Trophoblast cell (in vitro differentiated cells and primary cell): ENCODE data around the gene FBXW4.
"Not testable (repeated sequence)": the region's sequence is repeated elsewhere in the genome, so short reads cannot be mapped to it uniquely, and the experiment has no call there.

Source experiments
- DNase-seq, 2 donors: peaks; one replicate each; pipeline ENCODE4 v3.0.0-alpha.2; 2016
- H2AFZ ChIP-seq: 2 replicates; pipeline ENCODE4 v1.6.1; 2013; ENCODE audit warnings: low read length, moderate library complexity, mild to moderate bottlenecking; ENCODE audit not compliant: insufficient read depth, poor library complexity
- H2AK5ac ChIP-seq: 2 replicates; pipeline ENCODE4 v1.6.1; 2013; ENCODE audit warnings: mild to moderate bottlenecking, low read length
- H2BK120ac ChIP-seq: 2 replicates; pipeline ENCODE4 v1.6.1; 2013; ENCODE audit warnings: low read length, mild to moderate bottlenecking, moderate library complexity; ENCODE audit not compliant: insufficient read depth, poor library complexity
- H2BK12ac ChIP-seq: 2 replicates; pipeline ENCODE4 v1.6.1; 2013; ENCODE audit warnings: mild to moderate bottlenecking, low read length, moderate library complexity
- H2BK5ac ChIP-seq: 2 replicates; pipeline ENCODE4 v1.6.1; 2013; ENCODE audit warnings: low read length, low read depth, moderate library complexity, mild to moderate bottlenecking; ENCODE audit not compliant: poor library complexity
- H3K14ac ChIP-seq: 2 replicates; pipeline ENCODE4 v1.6.1; 2013; ENCODE audit warnings: mild to moderate bottlenecking, low read length
- H3K18ac ChIP-seq: 2 replicates; pipeline ENCODE4 v1.6.1; 2013; ENCODE audit warnings: mild to moderate bottlenecking, low read length
- H3K23ac ChIP-seq: 2 replicates; pipeline ENCODE4 v1.6.1; 2013; ENCODE audit warnings: low read length
- H3K27ac ChIP-seq: 2 replicates; pipeline ENCODE4 v1.5.1; 2013; ENCODE audit warnings: low read depth, mild to moderate bottlenecking, inconsistent platforms, low read length, moderate library complexity
- H3K27me3 ChIP-seq: 2 replicates; pipeline ENCODE4 v1.6.1; 2013; ENCODE audit warnings: inconsistent platforms, mild to moderate bottlenecking, low read length, moderate library complexity; ENCODE audit not compliant: insufficient read depth
- H3K36me3 ChIP-seq, 2 experiments: 1 replicate in 1 of 2; 2 replicates in 1 of 2; pipeline ENCODE4 v1.6.1; 2013; ENCODE audit warnings: low read length in 2 of 2, mild to moderate bottlenecking in 2 of 2, moderate library complexity in 1 of 2; ENCODE audit not compliant: insufficient read depth in 2 of 2, control insufficient read depth in 1 of 2
- H3K4ac ChIP-seq: 2 replicates; pipeline ENCODE4 v1.6.1; 2013; ENCODE audit warnings: low read depth, mild to moderate bottlenecking, low read length, moderate library complexity
- H3K4me1 ChIP-seq, 2 experiments: 1 replicate in 1 of 2; 2 replicates in 1 of 2; pipeline ENCODE4 v1.6.1; 2013; ENCODE audit warnings: low read length in 2 of 2, mild to moderate bottlenecking in 2 of 2, moderate library complexity in 1 of 2; ENCODE audit not compliant: insufficient read depth in 2 of 2, control insufficient read depth in 1 of 2
- H3K4me2 ChIP-seq: 2 replicates; pipeline ENCODE4 v1.6.1; 2013; ENCODE audit warnings: inconsistent platforms, mild to moderate bottlenecking, low read length, moderate library complexity
- H3K4me3 ChIP-seq: 2 replicates; pipeline ENCODE4 v1.5.1; 2013; ENCODE audit warnings: mild to moderate bottlenecking, low read depth, low read length, inconsistent platforms
- H3K79me1 ChIP-seq: one replicate; pipeline ENCODE4 v1.6.1; 2013; ENCODE audit warnings: low read length
- H3K79me2 ChIP-seq: 2 replicates; pipeline ENCODE4 v1.6.1; 2013; ENCODE audit warnings: low read length, mild to moderate bottlenecking; ENCODE audit not compliant: control insufficient read depth, insufficient read depth, poor library complexity
- H3K9ac ChIP-seq: 2 replicates; pipeline ENCODE4 v1.6.1; 2013; ENCODE audit warnings: mild to moderate bottlenecking, low read length
- H3K9me3 ChIP-seq: 2 replicates; pipeline ENCODE4 v1.6.1; 2013; ENCODE audit warnings: low read depth, mild to moderate bottlenecking, control low read depth, inconsistent platforms, low read length; ENCODE audit not compliant: insufficient read depth
- H4K12ac ChIP-seq: 2 replicates; pipeline ENCODE4 v1.6.1; 2013; ENCODE audit warnings: low read depth, mild to moderate bottlenecking, low read length, moderate library complexity
- H4K8ac ChIP-seq: 2 replicates; pipeline ENCODE4 v1.6.1; 2013; ENCODE audit warnings: low read depth, mild to moderate bottlenecking, low read length, moderate library complexity
- H4K91ac ChIP-seq: one replicate; pipeline ENCODE4 v1.6.1; 2013; ENCODE audit warnings: low read depth, mild to moderate bottlenecking, low read length, moderate library complexity
- WGBS: extraction: QIAGEN DNeasy Blood & Tissue Kit; methylation state at CpG from one replicate; pipeline ENCODE4 v1.1.7; 2013; ENCODE audit warnings: missing lambda C conversion rate; ENCODE audit not compliant: insufficient read length, insufficient coverage; ENCODE audit errors: extremely low coverage; 5-methylcytosine and 5-hydroxymethylcytosine counted together

FBXW4 gene

DNA sequence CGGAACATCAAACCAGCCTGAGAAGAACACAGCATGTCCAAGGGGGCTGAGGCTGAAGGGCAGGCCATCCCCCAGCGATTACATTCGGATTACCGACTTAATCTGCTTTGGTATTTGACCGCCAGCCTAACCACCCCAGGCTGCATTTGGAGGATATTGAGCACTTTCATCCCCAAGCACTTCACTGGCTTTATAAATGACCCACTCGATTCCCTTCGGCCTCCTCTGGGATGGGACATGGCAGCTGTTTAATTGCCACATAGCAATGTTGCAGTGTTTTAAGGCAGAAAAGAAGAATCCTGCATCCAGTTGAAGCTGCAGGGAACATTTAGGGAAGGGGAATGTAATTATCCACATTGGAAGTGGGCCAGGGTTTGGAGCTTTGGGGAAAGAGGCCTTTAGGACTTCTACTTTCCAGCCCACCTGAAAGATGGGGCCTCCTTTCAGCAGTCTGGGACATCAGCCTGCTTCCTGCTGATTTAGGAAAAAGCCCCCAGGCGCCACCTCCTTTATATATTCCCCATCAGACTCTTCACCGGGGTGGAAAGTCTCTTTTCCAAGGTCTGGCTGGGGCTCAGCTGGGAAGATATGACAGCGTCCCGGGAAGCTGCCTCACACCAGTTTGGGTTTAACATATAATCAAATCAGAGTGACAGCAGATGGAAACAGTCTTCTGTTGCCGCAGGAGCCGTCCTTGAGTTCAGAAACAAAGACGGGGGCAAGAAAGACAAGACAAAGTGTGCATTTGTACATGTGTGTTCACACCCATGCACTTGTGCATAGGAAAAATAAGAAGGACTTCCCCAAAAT lies 97.7 kb downstream of the FBXW4 start:
- H3K14ac ChIP-seq = no peak overlapping the region
- H2BK12ac ChIP-seq = no peak overlapping the region
- H3K4ac ChIP-seq = no peak overlapping the region
- DNase-seq = no peak
- H3K9ac ChIP-seq = no peak overlapping the region
- H3K18ac ChIP-seq = no peak overlapping the region
- H4K8ac ChIP-seq = no peak overlapping the region
- no peak overlapping the region for H4K12ac ChIP-seq
- H3K4me2 ChIP-seq = no peak overlapping the region
- no peak overlapping the region for H3K27ac ChIP-seq
- no peak overlapping the region for H4K91ac ChIP-seq
- H3K4me3 ChIP-seq = no peak overlapping the region
- H2BK5ac ChIP-seq = no peak overlapping the region
- H3K36me3 ChIP-seq = peaks cover 0 to 2% of the 10 kb centered on the region in 2 experiments
- H3K79me2 ChIP-seq = no peaks in the 10 kb centered on the region
- no peak overlapping the region for H2AK5ac ChIP-seq
- no peaks in the 10 kb centered on the region for H3K9me3 ChIP-seq
- no peaks in the 10 kb centered on the region for H3K4me1 ChIP-seq
- WGBS = no CpG with 5 or more reads among the region's 14 CpGs
- no peak overlapping the region for H3K23ac ChIP-seq
- no peak overlapping the region for H2AFZ ChIP-seq
- H3K27me3 ChIP-seq = no peaks in the 10 kb centered on the region
- no peaks in the 10 kb centered on the region for H3K79me1 ChIP-seq
- H2BK120ac ChIP-seq = no peak overlapping the region

DNA sequence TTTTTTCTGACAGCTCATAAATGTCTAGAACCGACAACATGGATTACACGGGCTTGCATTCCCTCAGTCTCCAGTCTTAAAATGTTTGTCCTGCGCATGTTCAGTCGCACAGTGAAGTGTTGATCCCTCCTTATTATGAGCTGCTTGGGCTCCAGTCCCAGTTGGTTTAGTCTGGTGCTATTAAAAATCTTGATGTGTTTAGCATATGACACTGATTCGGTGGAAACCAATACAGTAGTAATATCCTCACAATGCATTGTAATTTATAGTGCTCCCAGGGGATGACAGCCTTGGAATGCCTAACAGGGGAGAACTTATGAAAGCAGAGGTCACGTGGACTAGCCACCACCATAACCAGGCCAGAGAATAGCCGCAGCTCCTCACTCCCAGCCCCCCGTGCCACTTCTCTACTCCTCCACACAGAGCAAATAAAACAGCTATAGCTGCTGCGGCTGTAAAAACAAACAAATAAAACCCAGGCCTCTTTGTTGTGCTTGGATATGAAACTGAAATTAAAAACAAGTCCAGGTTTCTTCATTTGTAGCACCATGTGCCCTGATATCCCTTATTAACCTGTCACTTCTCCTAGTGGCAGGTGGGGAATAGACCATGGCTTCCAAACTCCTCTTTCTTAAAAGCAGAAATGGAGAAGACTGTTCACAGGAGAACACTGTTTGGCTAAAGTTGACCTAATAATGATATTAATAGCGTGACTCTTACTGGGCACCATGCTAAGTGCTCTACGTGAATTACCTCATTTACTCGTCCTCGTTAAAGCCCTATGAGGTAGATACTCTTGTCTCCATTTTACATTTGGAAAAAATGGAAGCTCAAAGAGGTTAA lies 99.2 kb downstream of the FBXW4 start:
- Histone ChIP-seq H3K4ac (no peak overlapping the region), H4K91ac (no peak overlapping the region), H3K36me3 (no peaks in the 10 kb centered on the region), H3K79me2 (no peaks in the 10 kb centered on the region), H3K79me1 (no peaks in the 10 kb centered on the region), H3K27me3 (no peaks in the 10 kb centered on the region), H4K12ac (no peak overlapping the region), H2AFZ (no peak overlapping the region), H3K14ac (no peak overlapping the region), H3K4me2 (no peak overlapping the region), H4K8ac (no peak overlapping the region), H3K18ac (no peak overlapping the region), H3K4me1 (no peaks in the 10 kb centered on the region), H3K23ac (no peak overlapping the region), H2BK120ac (no peak overlapping the region), H2AK5ac (no peak overlapping the region), H3K27ac (no peak overlapping the region), H3K4me3 (no peak overlapping the region), H3K9me3 (no peaks in the 10 kb centered on the region), H2BK5ac (no peak overlapping the region), H3K9ac (no peak overlapping the region), H2BK12ac (no peak overlapping the region)
- DNase-seq = no peak
- WGBS = no CpG with 5 or more reads among the region's 13 CpGs

DNA sequence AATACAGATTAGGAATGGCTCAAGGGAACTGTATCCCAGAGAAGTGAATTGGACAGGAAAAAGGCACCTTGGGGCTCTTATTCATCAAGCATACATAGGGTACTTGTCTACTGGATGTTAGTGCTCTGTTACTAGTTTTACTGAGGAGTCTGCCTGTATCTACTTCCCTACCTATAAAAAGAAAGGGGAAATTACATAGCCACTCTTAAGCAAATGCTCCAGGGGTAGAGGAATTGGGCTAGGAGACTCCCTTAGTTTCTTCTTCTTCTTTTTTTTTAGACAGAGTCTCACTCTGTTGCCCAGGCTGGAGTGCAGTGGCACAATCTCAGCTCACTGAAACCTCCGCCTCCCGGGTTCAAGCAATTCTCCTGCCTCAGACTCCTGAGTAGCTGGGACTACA lies 101.6 kb downstream of the FBXW4 start:
- DNase-seq, H3K4me2 ChIP-seq, H4K91ac ChIP-seq, H3K27me3 ChIP-seq, H3K9me3 ChIP-seq, H2BK5ac ChIP-seq, H3K27ac ChIP-seq, H2BK120ac ChIP-seq, H3K9ac ChIP-seq, H3K79me1 ChIP-seq, H3K4me1 ChIP-seq, H3K4ac ChIP-seq, H2AFZ ChIP-seq, H3K4me3 ChIP-seq, H3K14ac ChIP-seq, H2BK12ac ChIP-seq, H4K12ac ChIP-seq, H3K23ac ChIP-seq, H2AK5ac ChIP-seq, H3K18ac ChIP-seq, H4K8ac ChIP-seq, H3K36me3 ChIP-seq, H3K79me2 ChIP-seq: not testable (repeated sequence)
- WGBS = no CpG with 5 or more reads among the region's 2 CpGs

- peaks cover 4 to 11% of the 10 kb centered on the region in 2 experiments for H3K36me3 ChIP-seq
- no peak overlapping the region for H2AK5ac ChIP-seq
- H4K91ac ChIP-seq = no peak overlapping the region
- H4K12ac ChIP-seq = no peak overlapping the region
- H3K4me3 ChIP-seq = no peak overlapping the region
- H3K79me2 ChIP-seq = peaks cover 3% of the 10 kb centered on the region
- no peaks in the 10 kb centered on the region for H3K9me3 ChIP-seq
- H2AFZ ChIP-seq = no peak overlapping the region
- H2BK12ac ChIP-seq = no peak overlapping the region
- no peak overlapping the region for H3K23ac ChIP-seq
- no peak overlapping the region for H3K18ac ChIP-seq
- no peaks in the 10 kb centered on the region for H3K27me3 ChIP-seq
- no peak overlapping the region for H4K8ac ChIP-seq
- H3K9ac ChIP-seq = no peak overlapping the region
- H3K14ac ChIP-seq = no peak overlapping the region
- no peak overlapping the region for H3K27ac ChIP-seq
- peak overlapping the region; percentile 96 for H3K4me2 ChIP-seq
- H3K4me1 ChIP-seq = peaks cover 9 to 13% of the 10 kb centered on the region in 2 experiments
- no peak for DNase-seq
- no peak overlapping the region for H2BK5ac ChIP-seq
- H2BK120ac ChIP-seq = no peak overlapping the region
- peaks cover 3% of the 10 kb centered on the region for H3K79me1 ChIP-seq
- no CpG with 5 or more reads among the region's 5 CpGs for WGBS
- no peak overlapping the region for H3K4ac ChIP-seq
These were observed 106.1 kb downstream of the FBXW4 start for GRCh38 chr10:101588879-101589278.
